Right ventricle myocardium superior (tissue), 1 donor: ENCODE measurements around the gene GATAD1. TPM values are rescaled to one million over a fixed set of nuclear protein-coding genes. Genes with fewer than 3 reads are reported as not detected.

Source experiments
- total RNA-seq: library from RNA; stranded (reverse); fragmentation: NEBNext Ultra II Directional; extraction: Animal tissue kit (Norgen Biotek cat#: 25700); gene quantifications from one replicate; pipeline ENCODE4 v1.2.1, GENCODE V29; 2021
- donor health status: DM: no; HTN: yes; CAD: no; lungs with severe emphysema.

The GATAD1 gene
- total RNA-seq, 1 donor from 2014 or later: 11.2 TPM

Other genes starting within 250 kb of the GATAD1 start
- 26.4 TPM for gene KRIT1, start 201.6 kb upstream of the GATAD1 start, total RNA-seq
- gene ANKIB1, start 201.5 kb upstream of the GATAD1 start, total RNA-seq: 37.3 TPM
- gene ERVW-1, start 30.5 kb downstream of the GATAD1 start, total RNA-seq: not detected
- 11.6 TPM for gene PEX1, start 81.0 kb downstream of the GATAD1 start, total RNA-seq
- 13.4 TPM for gene RBM48, start 81.3 kb downstream of the GATAD1 start, total RNA-seq
- 13.6 TPM for gene FAM133B, start 142.9 kb downstream of the GATAD1 start, total RNA-seq